ENCODE measurements around the gene CDK2AP2.

Gene CDK2AP2

GRCh38 chr11:67528376-67528775 lies 20.4 kb upstream of the CDK2AP2 start:
- no peak for TF ChIP-seq EZH2phosphoT487 (IDR thresholded peaks at IDR 0.05; ENCODE audit: borderline replicate concordance)
- no peak for TF ChIP-seq CTCF (conservative IDR thresholded peaks at IDR 0.05; ENCODE audit: low read length)
- Histone ChIP-seq H3K9me3 (ENCODE audit: insufficient read depth, low read depth, low read length) (peaks cover under 1% of the 10 kb centered on the region; the same call in 1 of the 2 replicates), H3K4me3 (ENCODE audit: low read length, poor library complexity, severe bottlenecking) (no peak overlapping the region), H3K9me2 (replicated peaks; ENCODE audit: low read depth, low read length) (no peaks in the 10 kb centered on the region), H2AFZ (ENCODE audit: low read length) (no peak overlapping the region), H4K20me1 (ENCODE audit: insufficient read depth, low read length, poor library complexity, severe bottlenecking) (no peaks in the 10 kb centered on the region), H3K4me1 (ENCODE audit: insufficient read depth, low read length, poor library complexity, severe bottlenecking) (no peaks in the 10 kb centered on the region), H3F3A (ENCODE audit: low read depth) (no peaks in the 10 kb centered on the region), H3K9ac (ENCODE audit: low read depth, low read length, poor library complexity, severe bottlenecking) (no peak overlapping the region), H3K79me2 (ENCODE audit: insufficient read depth, low read length) (no peaks in the 10 kb centered on the region), H3K36me3 (ENCODE audit: insufficient read depth, low read length) (no peaks in the 10 kb centered on the region), H3K4me2 (ENCODE audit: low read depth, low read length, poor library complexity, severe bottlenecking) (no peak overlapping the region), H3K27me3 (ENCODE audit: insufficient read depth, low read length, poor library complexity, severe bottlenecking) (no peaks in the 10 kb centered on the region)

- Histone ChIP-seq H4K20me1 (ENCODE audit: insufficient read depth, low read length, poor library complexity, severe bottlenecking) (no peaks in the 10 kb centered on the region), H3K36me3 (ENCODE audit: insufficient read depth, low read length) (no peaks in the 10 kb centered on the region), H2AFZ (ENCODE audit: low read length) (no peak overlapping the region), H3F3A (ENCODE audit: low read depth) (no peaks in the 10 kb centered on the region), H3K79me2 (ENCODE audit: insufficient read depth, low read length) (no peaks in the 10 kb centered on the region), H3K9me3 (ENCODE audit: insufficient read depth, low read depth, low read length) (no peaks in the 10 kb centered on the region), H3K27me3 (ENCODE audit: insufficient read depth, low read length, poor library complexity, severe bottlenecking) (no peaks in the 10 kb centered on the region), H3K4me2 (ENCODE audit: low read depth, low read length, poor library complexity, severe bottlenecking) (no peak overlapping the region), H3K9ac (ENCODE audit: low read depth, low read length, poor library complexity, severe bottlenecking) (no peak overlapping the region), H3K4me1 (ENCODE audit: insufficient read depth, low read length, poor library complexity, severe bottlenecking) (no peaks in the 10 kb centered on the region), H3K9me2 (replicated peaks; ENCODE audit: low read depth, low read length) (no peaks in the 10 kb centered on the region), H3K4me3 (ENCODE audit: low read length, poor library complexity, severe bottlenecking) (no peak overlapping the region)
- TF ChIP-seq EZH2phosphoT487 (IDR thresholded peaks at IDR 0.05; ENCODE audit: borderline replicate concordance) (no peak), CTCF (conservative IDR thresholded peaks at IDR 0.05; ENCODE audit: low read length) (no peak)
Measured at GRCh38 chr11:67525275-67525976, 17.5 kb upstream of the CDK2AP2 start.

GRCh38 chr11:67524480-67524808 lies 16.5 kb upstream of the CDK2AP2 start:
- H3K27me3 ChIP-seq (ENCODE audit: insufficient read depth, low read length, poor library complexity, severe bottlenecking) = no peaks in the 10 kb centered on the region
- H3K4me1 ChIP-seq (ENCODE audit: insufficient read depth, low read length, poor library complexity, severe bottlenecking) = no peaks in the 10 kb centered on the region
- H3K36me3 ChIP-seq (ENCODE audit: insufficient read depth, low read length) = no peaks in the 10 kb centered on the region
- TF ChIP-seq EZH2phosphoT487 (IDR thresholded peaks at IDR 0.05; ENCODE audit: borderline replicate concordance) (no peak), CTCF (conservative IDR thresholded peaks at IDR 0.05; ENCODE audit: low read length) (no peak)
- no peaks in the 10 kb centered on the region for H3F3A ChIP-seq (ENCODE audit: low read depth)
- H3K79me2 ChIP-seq (ENCODE audit: insufficient read depth, low read length) = no peaks in the 10 kb centered on the region
- H2AFZ ChIP-seq (ENCODE audit: low read length) = no peak overlapping the region
- H3K4me3 ChIP-seq (ENCODE audit: low read length, poor library complexity, severe bottlenecking) = no peak overlapping the region
- no peaks in the 10 kb centered on the region for H3K9me3 ChIP-seq (ENCODE audit: insufficient read depth, low read depth, low read length)
- no peak overlapping the region for H3K9ac ChIP-seq (ENCODE audit: low read depth, low read length, poor library complexity, severe bottlenecking)
- H3K9me2 ChIP-seq (replicated peaks; ENCODE audit: low read depth, low read length) = no peaks in the 10 kb centered on the region
- no peaks in the 10 kb centered on the region for H4K20me1 ChIP-seq (ENCODE audit: insufficient read depth, low read length, poor library complexity, severe bottlenecking)
- H3K4me2 ChIP-seq (ENCODE audit: low read depth, low read length, poor library complexity, severe bottlenecking) = no peak overlapping the region

All from Loucy (cell line).